GM15510 (cell line): ENCODE results near the gene ZNF469.

Source experiments
- POLR2A ChIP-seq: IDR thresholded peaks from 3 replicates; pipeline ENCODE4 v1.6.1; 2011; ENCODE audit warnings: borderline replicate concordance; ENCODE audit not compliant: insufficient read length; ENCODE audit errors: extremely low read depth

Gene ZNF469

DNA sequence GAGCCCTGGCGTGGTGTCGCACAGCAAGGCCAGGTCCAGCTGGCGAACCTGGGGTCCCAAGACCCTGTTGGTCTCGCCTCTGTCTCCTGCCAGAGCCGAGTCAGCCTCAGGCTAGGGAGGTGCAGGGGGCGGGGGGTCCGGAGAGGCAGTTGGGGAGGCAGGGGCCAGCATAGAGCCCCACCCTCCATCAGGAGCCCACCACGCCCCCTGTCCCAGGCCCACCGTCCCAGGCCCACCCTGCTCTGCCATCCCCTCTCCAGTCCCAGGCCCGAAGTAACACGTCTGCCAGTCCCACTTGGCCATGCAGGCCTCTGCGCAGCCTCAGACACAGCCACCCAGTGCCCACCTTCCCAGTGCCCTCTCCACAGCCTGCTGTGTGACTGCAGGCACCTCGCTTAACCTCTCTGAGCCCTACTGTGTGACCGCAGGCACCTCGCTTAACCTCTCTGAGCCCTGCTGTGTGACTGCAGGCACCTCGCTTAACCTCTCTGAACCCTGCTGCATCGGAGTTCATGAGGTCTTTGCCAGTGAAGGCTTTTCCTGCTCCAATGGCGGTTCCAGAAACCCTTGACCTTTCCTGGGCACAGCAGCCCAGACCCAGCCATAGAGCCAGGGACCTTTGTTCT, 29.3 kb downstream of the ZNF469 start:
- no peak for TF ChIP-seq POLR2A

DNA sequence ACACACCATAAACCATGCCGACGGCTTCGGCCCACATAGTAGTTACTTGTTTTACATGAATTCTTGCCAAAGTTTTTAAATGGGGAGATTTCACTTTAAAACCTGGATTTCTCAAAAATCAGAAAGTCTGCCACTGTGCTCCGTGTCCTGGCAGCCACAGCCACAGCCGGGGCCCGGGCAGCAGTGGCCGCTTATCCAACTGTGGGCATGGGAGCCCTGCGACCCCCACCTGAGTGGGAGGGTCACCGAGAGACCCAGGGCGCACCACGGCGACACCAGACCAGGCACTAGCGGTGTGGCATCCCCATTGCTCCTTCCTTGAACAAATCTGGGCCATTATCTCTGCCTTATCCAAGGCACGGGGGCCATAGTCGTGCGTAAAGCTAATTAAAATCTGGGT, 30.0 kb downstream of the ZNF469 start:
- TF ChIP-seq POLR2A: no peak

DNA sequence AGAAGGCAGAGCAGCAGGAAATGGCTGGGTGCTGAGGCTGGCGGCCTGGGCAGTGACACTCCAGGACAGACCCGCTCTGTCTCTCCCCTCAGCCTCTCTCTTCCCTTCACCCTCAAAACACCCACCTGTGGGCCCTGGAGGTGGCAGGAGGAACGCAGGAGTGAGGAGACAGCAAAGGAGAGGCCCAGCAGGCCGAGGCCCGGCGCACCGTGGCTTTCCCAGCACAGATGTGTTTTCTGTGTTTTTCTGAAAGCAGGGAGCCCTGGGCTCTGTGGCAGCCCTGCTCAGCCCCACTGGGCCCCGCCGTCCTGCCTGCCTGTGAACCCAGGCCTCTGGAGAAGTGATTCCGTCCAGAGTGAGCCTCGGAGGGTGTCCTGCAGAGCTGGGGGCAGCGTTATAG, 30.5 kb downstream of the ZNF469 start:
- TF ChIP-seq POLR2A: no peak

DNA sequence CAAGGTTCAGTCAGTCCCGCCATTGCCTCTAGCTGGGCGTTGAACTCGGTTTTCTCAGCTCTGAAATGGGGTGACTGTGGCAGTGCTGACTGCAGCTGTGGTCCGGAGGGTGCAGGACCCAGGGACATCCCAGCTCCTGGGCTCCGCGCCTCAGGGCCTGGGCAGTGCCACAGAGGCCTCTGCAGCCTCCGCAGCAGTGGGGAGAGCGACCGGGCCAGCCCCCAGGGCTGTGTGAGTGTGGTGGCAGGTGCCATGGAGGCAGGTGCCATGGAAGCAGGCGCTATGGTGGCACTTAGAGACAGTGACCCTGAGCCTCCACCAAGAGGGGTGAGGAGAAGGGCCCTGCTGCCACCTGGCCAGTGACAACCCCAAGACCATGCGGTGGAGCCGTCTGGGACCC, 30.9 kb downstream of the ZNF469 start:
- TF ChIP-seq POLR2A: no peak

DNA sequence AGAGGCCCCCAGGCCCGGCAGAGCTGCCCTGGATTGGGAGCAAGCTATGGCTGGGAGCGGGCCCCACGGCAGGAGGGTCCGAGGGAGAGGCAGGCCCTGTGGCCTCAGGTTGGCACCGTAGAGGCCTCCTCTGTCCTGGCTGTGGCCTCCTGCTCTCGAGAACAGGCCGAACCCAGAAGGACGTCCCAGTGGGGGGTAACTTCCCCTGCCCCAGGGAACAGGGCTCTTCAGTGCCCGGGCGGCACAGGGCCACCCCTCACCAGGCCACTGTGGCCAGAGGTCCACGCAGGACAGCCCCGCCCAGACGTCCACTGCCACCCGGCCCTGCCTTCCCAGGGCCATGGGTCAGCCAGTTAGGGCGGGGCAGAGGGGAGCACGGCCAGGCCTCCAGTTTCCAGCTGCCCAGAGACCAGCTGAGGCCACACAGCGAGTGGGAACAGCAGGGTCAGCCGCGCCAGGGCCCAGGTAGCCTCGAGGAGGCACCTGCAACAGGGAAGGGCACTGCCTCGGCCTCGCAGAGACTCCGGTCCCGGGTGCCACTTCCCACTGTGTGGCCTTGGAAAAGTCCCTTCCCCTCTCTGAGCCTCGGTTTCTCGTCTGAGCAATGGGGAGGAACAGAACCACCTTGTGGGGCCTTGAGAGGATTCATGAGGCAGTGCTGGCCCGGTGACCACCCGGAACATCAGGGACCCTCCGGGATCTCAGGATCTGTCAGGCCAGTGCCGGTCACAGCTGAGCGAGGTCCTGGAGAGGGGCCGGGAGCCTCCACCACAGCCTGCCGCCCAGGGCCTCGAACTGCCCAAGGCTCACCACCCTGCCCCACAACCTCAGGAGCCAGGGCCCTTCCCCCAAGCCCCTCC, 32.0 kb downstream of the ZNF469 start:
- TF ChIP-seq POLR2A: no peak

DNA sequence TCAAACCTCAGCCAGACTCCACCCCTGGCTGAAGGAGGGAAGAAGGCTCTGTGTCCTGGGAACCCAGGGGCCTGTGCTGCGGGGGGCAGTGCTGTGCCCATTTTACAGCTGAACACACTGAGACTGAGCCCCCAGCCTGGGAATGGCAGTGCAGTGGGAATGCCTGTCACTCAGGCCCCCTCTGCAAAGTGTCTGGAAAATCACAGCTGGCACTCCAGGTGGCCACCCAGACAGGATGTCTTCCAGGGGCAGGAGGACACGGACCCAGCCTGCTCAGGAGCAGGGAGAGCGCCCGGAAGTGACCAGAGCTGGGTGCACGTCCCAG, 32.6 kb downstream of the ZNF469 start:
- no peak for TF ChIP-seq POLR2A

DNA sequence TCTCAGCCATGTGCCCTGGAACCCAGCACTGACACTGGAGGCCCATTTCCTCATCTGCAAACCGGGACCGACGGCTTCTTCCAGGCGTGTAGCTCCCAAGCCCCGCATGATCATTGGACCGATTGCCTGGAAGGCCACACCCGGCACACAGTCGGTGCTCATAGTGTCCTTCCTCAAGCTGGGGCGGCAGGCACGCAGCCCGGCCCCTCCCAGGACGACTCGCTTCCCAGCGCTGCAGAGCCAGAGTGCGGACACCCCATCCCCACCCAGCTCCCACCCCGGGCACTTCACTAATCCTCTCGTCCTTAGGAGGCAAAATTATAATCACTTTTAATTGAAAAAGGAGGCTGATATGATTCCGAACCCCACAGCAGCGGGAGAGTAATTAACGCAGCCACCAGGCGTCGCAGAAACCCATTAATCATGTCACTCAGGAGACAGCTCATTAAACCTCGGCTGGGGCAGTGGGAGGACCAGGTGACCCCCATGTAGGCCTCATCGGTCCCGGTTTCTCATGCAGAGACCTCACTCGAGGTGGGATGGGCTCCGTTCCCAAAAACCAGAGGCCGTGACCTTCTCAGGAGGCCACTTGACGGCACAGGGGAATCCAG, 33.1 kb downstream of the ZNF469 start:
- TF ChIP-seq POLR2A: no peak

DNA sequence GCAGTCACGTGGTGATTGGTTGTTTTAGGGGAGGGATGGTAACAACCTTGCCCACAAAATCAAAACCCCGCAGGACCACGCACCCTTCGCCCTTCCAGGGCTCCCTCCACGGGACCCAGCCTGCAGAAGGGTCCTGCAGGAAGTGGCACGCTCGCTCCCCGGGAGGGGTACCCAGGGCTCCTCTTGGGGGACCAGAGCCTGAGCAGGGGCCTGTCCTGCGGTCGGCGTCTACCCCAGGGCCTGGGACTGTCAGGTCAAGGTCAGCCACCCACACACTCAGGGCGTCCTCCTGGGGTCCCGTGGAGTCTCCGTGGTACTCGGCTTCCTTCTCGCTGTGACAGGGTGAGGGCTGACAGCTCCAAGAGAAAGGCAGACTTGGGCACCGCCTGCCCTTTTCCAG, 33.9 kb downstream of the ZNF469 start:
- TF ChIP-seq POLR2A: no peak

DNA sequence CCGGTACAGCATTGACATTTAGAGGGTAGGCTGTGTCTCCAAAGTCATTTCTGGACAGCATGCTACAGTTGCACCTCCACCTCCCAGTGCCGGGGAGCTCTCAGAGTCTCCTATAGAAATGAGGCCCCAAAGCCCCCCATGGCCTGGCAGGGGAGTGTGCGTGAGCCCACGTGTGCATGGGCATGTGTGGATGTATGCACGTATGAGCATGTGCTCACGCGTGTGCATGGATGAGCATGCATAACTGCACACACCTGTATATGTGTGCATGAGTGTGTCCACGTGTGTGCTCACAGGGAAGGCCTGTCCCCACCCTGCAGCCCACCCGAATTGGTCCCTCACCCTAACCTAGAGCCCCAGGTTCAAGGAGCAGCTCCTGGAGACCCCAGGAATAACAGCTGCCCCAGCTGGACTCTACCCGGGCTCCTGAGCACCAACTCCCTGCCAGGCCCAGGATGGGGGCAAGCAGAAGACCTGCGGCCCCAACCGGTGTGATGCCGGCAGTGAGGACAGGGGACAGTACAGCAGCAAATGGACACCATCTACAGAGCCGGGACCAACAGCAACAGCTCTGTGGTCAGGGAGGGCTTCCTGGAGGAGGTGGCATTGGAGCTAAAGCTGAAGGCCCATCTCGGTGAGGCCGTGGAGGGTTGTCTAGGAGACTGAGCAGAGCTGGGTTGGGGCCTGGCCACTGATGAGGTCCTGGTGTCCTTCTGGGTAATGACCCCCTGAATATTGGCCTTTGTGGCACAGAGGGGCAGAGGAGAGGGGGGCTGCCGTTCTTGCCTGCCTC, 35.1 kb downstream of the ZNF469 start:
- TF ChIP-seq POLR2A: no peak

DNA sequence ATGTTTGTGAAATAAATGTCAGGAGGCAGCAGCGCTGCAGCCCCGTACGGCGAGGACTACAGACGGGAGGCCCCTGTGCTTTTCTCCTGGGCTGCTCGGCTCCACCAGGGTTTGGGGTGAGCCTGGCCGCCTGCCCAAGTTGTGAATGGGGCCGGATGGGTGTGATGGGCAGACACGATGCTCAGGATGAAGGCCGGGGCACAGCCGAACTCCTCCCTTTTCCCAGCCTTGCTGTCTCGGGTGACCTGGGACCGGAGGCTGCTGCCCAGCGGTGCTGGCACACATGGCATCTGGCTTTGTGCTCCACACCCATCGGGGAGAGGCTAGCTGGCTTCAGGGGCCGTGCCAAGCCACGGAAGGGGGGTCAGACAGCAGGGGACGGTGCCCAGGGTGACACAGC, 36.1 kb downstream of the ZNF469 start:
- no peak for TF ChIP-seq POLR2A

DNA sequence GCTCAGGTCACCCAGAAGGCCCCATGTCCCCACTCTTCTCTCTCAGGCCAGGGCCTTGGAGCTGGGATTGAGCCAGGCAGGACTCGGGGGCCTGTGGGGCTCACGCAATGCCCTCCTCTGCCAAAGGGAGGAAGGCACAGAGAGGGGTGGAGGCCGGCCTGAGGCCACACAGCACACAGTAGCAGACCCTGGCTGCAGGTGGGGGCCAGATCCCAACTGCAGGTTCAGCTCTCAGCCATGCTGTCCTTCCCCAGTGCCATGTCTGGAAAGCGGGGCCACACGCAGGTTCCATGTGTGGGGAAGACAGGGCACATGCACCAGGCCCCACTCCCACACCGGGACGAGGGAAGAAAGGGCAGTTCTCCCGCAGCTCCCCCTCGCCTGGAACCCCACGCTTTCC, 37.0 kb downstream of the ZNF469 start:
- TF ChIP-seq POLR2A: no peak

DNA sequence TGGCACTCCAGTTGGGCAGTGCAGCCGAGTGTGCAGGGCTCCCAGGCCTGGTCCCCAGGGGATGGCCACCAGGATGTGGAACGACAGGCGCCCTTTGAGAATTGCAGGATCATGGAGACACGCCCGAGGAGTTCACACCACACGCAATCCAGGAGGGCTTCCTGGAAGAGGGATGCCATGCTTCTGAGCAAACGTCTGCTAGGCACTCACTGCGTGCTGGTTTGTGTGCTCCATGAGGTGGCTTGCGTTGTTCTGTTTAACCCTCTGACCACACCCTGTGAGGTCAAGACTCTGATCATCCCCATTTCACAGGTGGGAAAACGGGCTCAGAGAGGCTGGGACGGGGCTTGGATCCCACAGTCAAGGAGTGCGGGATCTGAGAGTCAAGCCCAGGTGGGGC, 37.7 kb downstream of the ZNF469 start:
- TF ChIP-seq POLR2A: no peak

DNA sequence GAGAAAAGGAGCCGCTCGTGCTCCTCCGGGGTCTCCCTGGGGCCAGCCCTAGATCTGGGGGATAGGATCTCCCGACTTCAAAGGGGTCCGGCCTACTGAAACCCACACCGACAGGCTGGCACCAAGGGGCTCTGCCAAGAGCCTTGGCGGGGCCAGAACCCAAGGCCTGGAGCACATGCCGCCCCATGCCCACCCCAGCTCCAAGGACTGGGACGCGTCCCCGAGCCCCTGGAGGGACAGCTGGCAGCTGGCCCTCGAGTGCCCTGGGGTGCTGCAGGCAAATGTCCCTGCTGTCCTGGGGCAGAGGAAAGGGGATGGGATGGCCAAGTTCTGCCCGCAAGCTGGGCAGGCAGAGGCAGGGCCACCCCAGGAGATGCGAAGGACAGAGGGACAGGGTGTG, 38.5 kb downstream of the ZNF469 start:
- TF ChIP-seq POLR2A: no peak

DNA sequence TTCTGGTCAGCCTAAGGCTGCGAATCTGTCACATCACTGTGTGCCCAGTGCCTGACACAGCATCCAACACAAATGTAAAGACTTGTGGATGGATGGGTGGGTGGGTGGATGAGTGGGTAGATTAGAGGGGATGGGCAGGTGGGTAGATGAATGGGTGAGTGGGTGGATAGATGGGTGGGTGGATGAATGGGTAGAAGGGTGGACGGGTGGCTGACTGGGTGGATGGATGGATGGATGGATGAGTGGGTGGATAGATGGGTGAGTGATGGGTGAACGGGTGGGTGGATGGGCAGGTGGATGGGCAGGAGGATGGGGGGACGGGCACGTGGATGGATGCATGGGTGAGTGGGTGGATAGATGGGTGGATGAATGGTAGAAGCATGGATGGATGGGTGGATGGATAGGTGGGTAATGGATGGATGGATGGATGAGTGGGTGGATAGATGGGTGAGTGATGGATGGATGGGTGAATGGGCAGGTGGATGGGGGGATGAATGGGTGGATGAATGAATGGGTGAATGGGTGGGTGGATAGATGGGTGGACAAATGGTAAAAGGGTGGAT, 39.2 kb downstream of the ZNF469 start:
- no peak for TF ChIP-seq POLR2A
